Lower leg skin (tissue), 4 donors: ENCODE data around the gene MYRIP. TPM values are rescaled to one million over a fixed set of nuclear protein-coding genes. Genes with fewer than 3 reads are reported as not detected.
"Not testable (repeated sequence)": the region's sequence is repeated elsewhere in the genome, so short reads cannot be mapped to it uniquely, and the experiment has no call there.

Experiments
- DNase-seq, 2 donors: peaks; one replicate each; pipeline ENCODE4 v3.0.0-alpha.2; 2019; ENCODE audit warnings: low spot score in 2 of 2
- H3K4me3 ChIP-seq: fragments of 200-600 bp; sonication (generic); 2 replicates; pipeline ENCODE4 v1.5.1; 2017; ENCODE audit warnings: mild to moderate bottlenecking, low read depth; ENCODE audit not compliant: poor library complexity, severe bottlenecking
- CTCF ChIP-seq, 3 donors: fragments of 450-650 bp; IDR thresholded peaks; one replicate each; pipeline ENCODE4 v1.5.1; 2016; ENCODE audit warnings: antibody characterized with exemption in 3 of 3, mild to moderate bottlenecking in 3 of 3, moderate library complexity in 2 of 3
- POLR2A ChIP-seq, 2 donors: fragments of 450-650 bp; IDR thresholded peaks; one replicate each; pipeline ENCODE4 v1.6.1; 2016 to 2017; ENCODE audit warnings: antibody characterized with exemption in 2 of 2, mild to moderate bottlenecking in 1 of 2, moderate library complexity in 1 of 2
- WGBS, 2 donors: methylation state at CpG; one replicate each; pipeline ENCODE4 v1.1.5; 2018; 5-methylcytosine and 5-hydroxymethylcytosine counted together
- intact Hi-C: fragments of 100-400 bp; cut with DNase I; formaldehyde crosslinking; loops from one replicate; pipeline ENCODE4 v1.15.0; 2023; ENCODE audit warnings: low total_unique reads
- total RNA-seq, 4 donors: library from RNA; depleted of rRNA; stranded (reverse); fragments of >200 nt; gene quantifications; one replicate each; pipeline ENCODE4 v1.1.0, GENCODE V29; 2016

Gene MYRIP
- total RNA-seq, 4 donors from 2014 or later: 1.2 to 2.9 (median 1.5) TPM

GRCh38 chr3:39783680-39784079, 25.7 kb upstream of the MYRIP start:
- intact Hi-C loops: no loop called here

GRCh38 chr3:39784922-39785321, 24.5 kb upstream of the MYRIP start:
- no peak overlapping the region for H3K4me3 ChIP-seq
- intact Hi-C loops: no loop called here
- 91 to 92% methylated on average over 1 of the region's 1 CpG for WGBS, 2 donors
- DNase-seq: no peak
- TF ChIP-seq POLR2A (IDR thresholded peaks at IDR 0.05) (no peak), CTCF (IDR thresholded peaks at IDR 0.05) (no peak)

More at GRCh38 chr3:39783680-39784079, 25.7 kb upstream of the MYRIP start:
- DNase-seq: no peak
- TF ChIP-seq POLR2A (IDR thresholded peaks at IDR 0.05): no peak
- no peak for TF ChIP-seq CTCF (IDR thresholded peaks at IDR 0.05)
- 50 to 66% methylated on average over 4 of the region's 4 CpGs for WGBS, 2 donors
- no peak overlapping the region for H3K4me3 ChIP-seq

- intact Hi-C loops: no loop called here
- no peak for DNase-seq
- H3K4me3 ChIP-seq: no peak overlapping the region
- WGBS, 2 donors: 88 to 90% methylated on average over 3 of the region's 3 CpGs
- TF ChIP-seq POLR2A (IDR thresholded peaks at IDR 0.05) (no peak), CTCF (IDR thresholded peaks at IDR 0.05) (no peak)
These were observed 21.1 kb upstream of the MYRIP start for GRCh38 chr3:39788128-39788883.

GRCh38 chr3:39791603-39792002, 17.8 kb upstream of the MYRIP start:
- H3K4me3 ChIP-seq: no peak overlapping the region
- DNase-seq: no peak
- TF ChIP-seq CTCF (IDR thresholded peaks at IDR 0.05) (no peak), POLR2A (IDR thresholded peaks at IDR 0.05) (no peak)
- intact Hi-C loops: no loop called here
- 96 to 98% methylated on average over 3 of the region's 3 CpGs for WGBS, 2 donors

DNA sequence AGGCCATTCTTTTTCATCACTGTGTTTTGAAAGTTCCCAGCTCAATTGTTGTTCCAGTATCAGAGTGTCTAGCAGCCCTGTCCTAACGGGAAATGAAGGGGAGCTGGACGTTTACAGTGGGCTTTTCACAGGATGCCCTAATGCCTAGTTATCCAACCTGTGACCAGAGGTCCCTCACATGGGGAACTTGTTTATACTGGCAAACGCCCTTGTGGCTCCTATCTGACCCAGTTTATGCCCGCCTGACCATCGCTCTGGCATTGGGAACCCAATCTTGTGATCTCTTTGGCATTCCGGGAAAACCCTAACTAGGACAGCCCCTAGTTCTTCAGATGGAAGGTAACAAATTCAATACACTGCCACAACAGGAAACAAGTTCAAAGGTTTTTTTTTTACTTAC, 14.5 kb upstream of the MYRIP start:
- no peak overlapping the region for H3K4me3 ChIP-seq
- TF ChIP-seq CTCF (IDR thresholded peaks at IDR 0.05) (no peak), POLR2A (IDR thresholded peaks at IDR 0.05) (no peak)
- 72 to 78% methylated on average over 6 of the region's 6 CpGs for WGBS, 2 donors
- DNase-seq: no peak
- intact Hi-C loops: no loop called here

- no peak overlapping the region for H3K4me3 ChIP-seq
- no peak for TF ChIP-seq POLR2A (IDR thresholded peaks at IDR 0.05)
- no peak for TF ChIP-seq CTCF (IDR thresholded peaks at IDR 0.05)
- DNase-seq: no peak
- intact Hi-C loops: no loop called here
These were observed 8.2 kb upstream of the MYRIP start for GRCh38 chr3:39801216-39801615.

- DNase-seq, H3K4me3 ChIP-seq, intact Hi-C loops: not testable (repeated sequence)
- WGBS, 2 donors: 73 to 80% methylated on average over 3 of the region's 3 CpGs
These were observed 6.9 kb upstream of the MYRIP start for GRCh38 chr3:39802486-39802885.
